Hair follicular keratinocyte (primary cell): ENCODE data around the gene NFYB. TPM values are rescaled to one million over a fixed set of nuclear protein-coding genes. Genes with fewer than 3 reads are reported as not detected.

Experiments used
- total RNA-seq: library from RNA; depleted of rRNA; stranded (reverse); fragments of >200 nt; gene quantifications from 2 replicates; pipeline ENCODE4 v1.2.3, GENCODE V29; 2015

NFYB gene
- 10.9 and 19.1 TPM in 2 replicates for total RNA-seq

DNA sequence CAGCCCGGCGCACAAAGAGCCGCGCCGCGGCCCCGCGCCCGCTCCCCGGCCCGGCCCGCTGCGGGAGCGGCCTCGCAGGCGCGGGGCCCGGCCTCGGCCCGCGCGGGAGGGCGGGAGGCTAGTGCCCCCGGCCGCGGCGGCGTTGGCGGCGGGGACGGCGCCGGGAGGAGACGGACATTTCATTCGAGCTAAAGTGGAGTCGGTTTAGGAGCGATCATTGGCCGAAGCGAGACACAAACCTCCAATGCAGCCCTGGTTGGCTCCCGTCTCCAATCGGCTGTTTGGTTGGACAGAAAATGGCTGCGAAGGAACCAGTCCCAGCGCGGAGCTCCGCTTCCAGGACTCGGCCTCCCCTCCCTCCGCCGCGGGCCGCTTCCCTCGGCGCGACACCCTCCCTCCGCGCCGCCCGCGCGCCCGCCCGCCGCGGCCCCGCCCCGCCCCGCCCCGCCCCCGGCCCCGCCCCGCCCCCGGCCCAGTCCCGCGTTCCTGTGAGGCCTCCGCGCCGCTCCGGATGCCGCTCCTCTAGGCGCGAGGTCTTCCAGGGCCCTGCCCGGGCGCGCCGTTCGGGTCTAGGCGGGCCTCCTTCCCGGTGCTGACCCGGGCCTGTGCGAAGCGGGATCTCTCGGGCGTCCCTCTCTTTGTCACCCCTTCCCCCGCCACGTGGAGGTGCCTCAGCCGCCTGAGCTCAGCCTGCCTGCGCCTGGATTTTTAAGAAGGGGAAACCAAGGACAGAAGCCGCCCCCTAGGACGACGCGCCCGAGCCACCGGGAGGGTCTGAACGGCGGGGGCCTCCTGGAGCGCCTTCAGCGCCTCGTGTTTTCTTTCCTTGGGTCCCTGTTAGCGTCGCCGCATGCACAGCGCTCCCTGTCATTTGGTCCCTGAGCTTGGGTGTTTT, at the start of gene NFYB:
TSS of gene NFYB (minus strand) at position 309 of the 895 bp plus-strand sequence. CDS start 2,757 bp downstream, outside the sequence.

Other genes with a start within 250 kb of the NFYB start
- gene HSP90B1, start 207.8 kb downstream of the NFYB start, total RNA-seq = 1,218 and 1,494 TPM in 2 replicates
- 13.7 and 21.7 TPM in 2 replicates for gene TDG, start 172.3 kb downstream of the NFYB start, total RNA-seq
- gene GLT8D2, start 88.0 kb downstream of the NFYB start, total RNA-seq = 10.7 and 15.4 TPM in 2 replicates
- gene HCFC2, start 73.7 kb downstream of the NFYB start, total RNA-seq = 4.8 and 7.6 TPM in 2 replicates
- gene TXNRD1, start 77.6 kb upstream of the NFYB start, total RNA-seq = 63.7 and 66.3 TPM in 2 replicates
- 0.78 and 1.1 TPM in 2 replicates for gene EID3, start 165.5 kb upstream of the NFYB start, total RNA-seq